IMR-90 (cell line): Measurements from ENCODE around the gene C17orf67. TPM values are rescaled to one million over a fixed set of nuclear protein-coding genes. Genes with fewer than 3 reads are reported as not detected.

ENCODE experiments used
- ATAC-seq: fragments of 200-7000 bp; cut with Tn5 transposase; 2 replicates; pipeline ENCODE4 v1.9.1; 2020; ENCODE audit warnings: low read depth, mild to moderate bottlenecking, moderate library complexity
- BruUV-seq: library from RNA; stranded (reverse); fragments of 400-500 nt; replicated peaks from 2 replicates; lab custom pipeline; 2021; lab: Mats Ljungman, UMichigan
- CTCF ChIA-PET: fragments of 300-600 bp; formaldehyde crosslinking; extraction: SDS; loops from one replicate; lab custom pipeline; 2021; ENCODE audit warnings: antibody characterized with exemption; lab: Yijun Ruan, JAX
- POLR2A ChIA-PET: fragments of 300-600 bp; sonication (Branson Sonifier 250); formaldehyde crosslinking; loops from one replicate; lab custom pipeline; 2022; ENCODE audit warnings: antibody characterized with exemption; ENCODE audit not compliant: unreplicated experiment; lab: Charles Lee
- DNase-seq: peaks from one replicate; pipeline ENCODE4 v3.0.0; 2013
- H2AFZ ChIP-seq: replicated peaks from 2 replicates; pipeline ENCODE3; 2013; ENCODE audit warnings: low read length, mild to moderate bottlenecking; ENCODE audit not compliant: poor library complexity
- H2AK5ac ChIP-seq: 2 replicates; pipeline ENCODE4 v1.6.1; 2013; ENCODE audit warnings: low read depth, low read length, inconsistent platforms
- H2AK9ac ChIP-seq: replicated peaks from 2 replicates; pipeline ENCODE3; 2013; ENCODE audit warnings: mild to moderate bottlenecking, low read depth, low read length, moderate library complexity; ENCODE audit not compliant: poor library complexity
- H2BK120ac ChIP-seq: 2 replicates; pipeline ENCODE4 v1.6.1; 2013; ENCODE audit warnings: low read depth, low read length, inconsistent platforms
- H2BK15ac ChIP-seq: 3 replicates; pipeline ENCODE4 v1.6.1; 2013; ENCODE audit warnings: low read depth, low read length, inconsistent platforms
- H2BK20ac ChIP-seq: 2 replicates; pipeline ENCODE4 v1.6.1; 2013; ENCODE audit warnings: low read depth, mild to moderate bottlenecking, inconsistent platforms, low read length, moderate library complexity
- H2BK5ac ChIP-seq: 2 replicates; pipeline ENCODE4 v1.6.1; 2013; ENCODE audit warnings: mild to moderate bottlenecking, low read depth, low read length, inconsistent platforms; ENCODE audit not compliant: poor library complexity, severe bottlenecking
- H3K14ac ChIP-seq: replicated peaks from 2 replicates; pipeline ENCODE4 v1.6.1; 2013; ENCODE audit warnings: low read depth, low read length, inconsistent platforms
- H3K18ac ChIP-seq: 2 replicates; pipeline ENCODE4 v1.6.1; 2013; ENCODE audit warnings: low read depth, low read length, control low read depth
- H3K23ac ChIP-seq: 2 replicates; pipeline ENCODE4 v1.6.1; 2013; ENCODE audit warnings: low read depth, low read length, inconsistent platforms
- H3K27ac ChIP-seq: 2 replicates; pipeline ENCODE4 v1.5.1; 2013; ENCODE audit warnings: mild to moderate bottlenecking, control low read depth, low read length; ENCODE audit not compliant: insufficient read depth
- H3K27me3 ChIP-seq: 2 replicates; pipeline ENCODE4 v1.6.1; 2013; ENCODE audit warnings: low read length; ENCODE audit not compliant: control insufficient read depth, insufficient read depth
- H3K36me3 ChIP-seq: 2 replicates; pipeline ENCODE4 v1.6.1; 2013; ENCODE audit warnings: low read length, mixed read lengths; ENCODE audit not compliant: control insufficient read depth, insufficient read depth
- H3K4ac ChIP-seq: 2 replicates; pipeline ENCODE4 v1.6.1; 2013; ENCODE audit warnings: low read depth, low read length, inconsistent platforms
- H3K4me1 ChIP-seq: 2 replicates; pipeline ENCODE4 v1.6.1; 2013; ENCODE audit warnings: low read length, mixed read lengths; ENCODE audit not compliant: control insufficient read depth, insufficient read depth
- H3K4me2 ChIP-seq: 2 replicates; pipeline ENCODE4 v1.6.1; 2013; ENCODE audit warnings: low read depth, mild to moderate bottlenecking, control low read depth, low read length, moderate library complexity
- H3K4me3 ChIP-seq: 2 replicates; pipeline ENCODE4 v1.5.1; 2013; ENCODE audit warnings: low read depth, mild to moderate bottlenecking, control low read depth, low read length, moderate library complexity; ENCODE audit not compliant: insufficient read depth
- H3K56ac ChIP-seq: 2 replicates; pipeline ENCODE4 v1.6.1; 2013; ENCODE audit warnings: low read length, inconsistent platforms; ENCODE audit not compliant: insufficient read depth; ENCODE audit errors: extremely low read depth
- H3K79me1 ChIP-seq, 2 experiments: 2 replicates each; pipeline ENCODE4 v1.6.1; 2013; ENCODE audit warnings: low read length in 2 of 2, inconsistent platforms in 1 of 2, low read depth in 1 of 2
- H3K9ac ChIP-seq: 2 replicates; pipeline ENCODE4 v1.6.1; 2013; ENCODE audit warnings: low read depth, low read length, control low read depth
- H3K9me1 ChIP-seq: 2 replicates; pipeline ENCODE4 v1.6.1; 2013; ENCODE audit warnings: low read length, inconsistent platforms; ENCODE audit not compliant: insufficient read depth
- H3K9me3 ChIP-seq: 2 replicates; pipeline ENCODE4 v1.6.1; 2013; ENCODE audit warnings: low read length; ENCODE audit not compliant: control insufficient read depth, insufficient read depth
- H4K20me1 ChIP-seq: 2 replicates; pipeline ENCODE4 v1.6.1; 2013; ENCODE audit warnings: low read length, inconsistent platforms; ENCODE audit not compliant: insufficient read depth
- H4K5ac ChIP-seq: 2 replicates; pipeline ENCODE4 v1.6.1; 2013; ENCODE audit warnings: mild to moderate bottlenecking, low read depth, low read length, control low read depth
- H4K8ac ChIP-seq, 2 experiments: 2 replicates each; pipeline ENCODE4 v1.6.1; 2013; ENCODE audit warnings: low read depth in 2 of 2, low read length in 2 of 2, control low read depth in 1 of 2, inconsistent platforms in 1 of 2
- H4K91ac ChIP-seq: 2 replicates; pipeline ENCODE4 v1.6.1; 2013; ENCODE audit warnings: low read depth, low read length, inconsistent platforms; ENCODE audit not compliant: insufficient read depth
- BHLHE40 ChIP-seq: fragments of 150-350 bp; IDR thresholded peaks from 2 replicates; pipeline ENCODE4 v1.6.1; 2016; ENCODE audit warnings: mild to moderate bottlenecking, low read depth, low read length
- CEBPB ChIP-seq: IDR thresholded peaks from 2 replicates; pipeline ENCODE4 v1.6.1; 2012; ENCODE audit warnings: low read depth, low read length, improper control_type of control experiment
- CHD1 ChIP-seq: IDR thresholded peaks from 2 replicates; pipeline ENCODE4 v1.6.1; 2012; ENCODE audit warnings: low read depth, low read length, improper control_type of control experiment
- FOS ChIP-seq: fragments of 150-350 bp; IDR thresholded peaks from 2 replicates; pipeline ENCODE4 v1.6.1; 2016; ENCODE audit warnings: low read depth, low read length
- MAFK ChIP-seq: IDR thresholded peaks from 2 replicates; pipeline ENCODE4 v1.6.1; 2012; ENCODE audit warnings: low read depth, low read length, improper control_type of control experiment
- MAZ ChIP-seq: IDR thresholded peaks from 2 replicates; pipeline ENCODE4 v1.6.1; 2012; ENCODE audit warnings: low read depth, mild to moderate bottlenecking, low read length, improper control_type of control experiment, moderate library complexity, borderline replicate concordance
- RFX5 ChIP-seq: IDR thresholded peaks from 2 replicates; pipeline ENCODE4 v1.8.0; 2012; ENCODE audit warnings: low read depth, mild to moderate bottlenecking, low read length, moderate library complexity
- WGBS, 2 experiments: methylation state at CpG; one replicate each; pipeline versions ENCODE4 v1.1.5 to v1.1.7; 2013; ENCODE audit warnings: missing lambda C conversion rate in 2 of 2; ENCODE audit not compliant: insufficient read length in 1 of 2; ENCODE audit errors: extremely low coverage in 2 of 2; 5-methylcytosine and 5-hydroxymethylcytosine counted together
- dilution Hi-C: fragments of 300-500 bp; cut with HindIII; formaldehyde crosslinking; loops from one replicate; pipeline ENCODE4 v1.14.3; 2018; ENCODE audit warnings: low sequenced_read_pairs; ENCODE audit not compliant: unreplicated experiment
- in situ Hi-C: fragments of 300-500 bp; cut with MboI; formaldehyde crosslinking; loops from 3 replicates; pipeline ENCODE4 v1.14.3; 2019; ENCODE audit warnings: low sequenced_read_pairs, inconsistent platforms, mixed read lengths
- intact Hi-C: fragments of 100-400 bp; cut with micrococcal nuclease; formaldehyde crosslinking; loops from 2 replicates; pipeline ENCODE4 v1.10.0; 2022
- polyA plus RNA-seq, 3 experiments: library from polyadenylated mRNA; depleted of rRNA; stranded (reverse); fragments of >200 nt; gene quantifications; 2 replicates each; pipeline ENCODE4 v1.2.3, GENCODE V29; 2012; ENCODE audit warnings: low replicate concordance in 1 of 3
- total RNA-seq: library from RNA; depleted of rRNA; stranded (reverse); fragments of >200 nt; gene quantifications from 2 replicates; pipeline ENCODE4 v1.2.3, GENCODE V29; 2012
- TF ChIP-seq, protein P1 (sequence below): conservative IDR thresholded peaks from 2 replicates; pipeline ENCODE4 v1.5.1; 2012; ENCODE audit warnings: mild to moderate bottlenecking, low read depth, low read length, improper control_type of control experiment
- TF ChIP-seq, protein P2 (sequence below): fragments of 150-350 bp; IDR thresholded peaks from 2 replicates; pipeline ENCODE4 v1.6.1; 2016; ENCODE audit warnings: low read depth, mild to moderate bottlenecking, low read length, moderate library complexity, borderline replicate concordance

The C17orf67 gene
- total and polyA plus RNA-seq, 2 of the 4 experiments (the other 2 are of a cell fraction): 0.18 to 1.1 TPM

DNA sequence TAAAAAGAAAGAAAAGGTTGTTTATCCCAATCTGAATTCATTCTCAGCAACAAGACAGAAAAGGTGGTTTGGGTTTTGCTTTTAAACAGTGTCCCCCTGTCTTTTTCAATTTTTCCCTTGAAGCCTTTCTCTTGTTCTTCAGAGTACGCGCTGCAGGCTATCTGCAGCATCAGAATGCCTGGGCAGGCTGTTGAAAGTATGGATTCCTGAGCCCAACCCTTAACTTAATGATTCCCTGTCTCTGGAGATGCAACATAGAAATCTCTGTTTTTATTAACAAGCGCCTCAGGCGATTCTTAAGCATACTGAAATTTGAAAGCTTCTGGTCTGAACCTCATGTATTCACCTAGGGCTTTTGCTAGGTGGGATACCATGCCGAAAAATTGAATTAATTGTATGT lies 32.4 kb upstream of the C17orf67 start:
- Histone ChIP-seq H3K56ac (no peak overlapping the region), H2AK5ac (no peak overlapping the region), H2BK20ac (no peak overlapping the region), H2BK120ac (no peak overlapping the region), H2BK15ac (no peak overlapping the region), H4K91ac (no peak overlapping the region), H2AFZ (no peak overlapping the region), H3K9me1 (peaks cover 5% of the 10 kb centered on the region; the same call in 1 of the 2 replicates), H4K8ac (no peak overlapping the region), H3K4me2 (no peak overlapping the region), H3K4me3 (no peak overlapping the region), H4K5ac (no peak overlapping the region), H2AK9ac (no peak overlapping the region), H3K9ac (no peak overlapping the region), H3K36me3 (peaks cover 6% of the 10 kb centered on the region), H3K27ac (no peak overlapping the region), H3K14ac (no peak overlapping the region), H2BK5ac (no peak overlapping the region), H3K27me3 (no peaks in the 10 kb centered on the region), H3K23ac (no peak overlapping the region), H4K20me1 (no peaks in the 10 kb centered on the region), H3K9me3 (no peaks in the 10 kb centered on the region), H3K4ac (no peak overlapping the region), H3K4me1 (peaks cover 4% of the 10 kb centered on the region), H3K79me1 (no peaks in the 10 kb centered on the region), H3K18ac (no peak overlapping the region)
- CTCF ChIA-PET: no interaction called here
- WGBS, 2 experiments: no CpG with 5 or more reads among the region's 5 CpGs
- no TSS peak for BruUV-seq
- dilution Hi-C loops: no loop called here
- ATAC-seq (no peak), DNase-seq (no peak)
- in situ Hi-C loops: no loop called here
- POLR2A ChIA-PET: no interaction called here
- TF ChIP-seq MAFK (no peak), FOS (no peak), MAZ (no peak), CEBPB (no peak), BHLHE40 (no peak), CHD1 (no peak), RFX5 (no peak)
- TF ChIP-seq, protein P1, sequence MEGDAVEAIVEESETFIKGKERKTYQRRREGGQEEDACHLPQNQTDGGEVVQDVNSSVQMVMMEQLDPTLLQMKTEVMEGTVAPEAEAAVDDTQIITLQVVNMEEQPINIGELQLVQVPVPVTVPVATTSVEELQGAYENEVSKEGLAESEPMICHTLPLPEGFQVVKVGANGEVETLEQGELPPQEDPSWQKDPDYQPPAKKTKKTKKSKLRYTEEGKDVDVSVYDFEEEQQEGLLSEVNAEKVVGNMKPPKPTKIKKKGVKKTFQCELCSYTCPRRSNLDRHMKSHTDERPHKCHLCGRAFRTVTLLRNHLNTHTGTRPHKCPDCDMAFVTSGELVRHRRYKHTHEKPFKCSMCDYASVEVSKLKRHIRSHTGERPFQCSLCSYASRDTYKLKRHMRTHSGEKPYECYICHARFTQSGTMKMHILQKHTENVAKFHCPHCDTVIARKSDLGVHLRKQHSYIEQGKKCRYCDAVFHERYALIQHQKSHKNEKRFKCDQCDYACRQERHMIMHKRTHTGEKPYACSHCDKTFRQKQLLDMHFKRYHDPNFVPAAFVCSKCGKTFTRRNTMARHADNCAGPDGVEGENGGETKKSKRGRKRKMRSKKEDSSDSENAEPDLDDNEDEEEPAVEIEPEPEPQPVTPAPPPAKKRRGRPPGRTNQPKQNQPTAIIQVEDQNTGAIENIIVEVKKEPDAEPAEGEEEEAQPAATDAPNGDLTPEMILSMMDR: no peak
- TF ChIP-seq, protein P2, sequence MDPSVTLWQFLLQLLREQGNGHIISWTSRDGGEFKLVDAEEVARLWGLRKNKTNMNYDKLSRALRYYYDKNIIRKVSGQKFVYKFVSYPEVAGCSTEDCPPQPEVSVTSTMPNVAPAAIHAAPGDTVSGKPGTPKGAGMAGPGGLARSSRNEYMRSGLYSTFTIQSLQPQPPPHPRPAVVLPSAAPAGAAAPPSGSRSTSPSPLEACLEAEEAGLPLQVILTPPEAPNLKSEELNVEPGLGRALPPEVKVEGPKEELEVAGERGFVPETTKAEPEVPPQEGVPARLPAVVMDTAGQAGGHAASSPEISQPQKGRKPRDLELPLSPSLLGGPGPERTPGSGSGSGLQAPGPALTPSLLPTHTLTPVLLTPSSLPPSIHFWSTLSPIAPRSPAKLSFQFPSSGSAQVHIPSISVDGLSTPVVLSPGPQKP: no peak
- intact Hi-C loops: no loop called here
